SK-N-SH (cell line): ENCODE measurements around the gene NID1. TPM values are rescaled to one million over a fixed set of nuclear protein-coding genes. Genes with fewer than 3 reads are reported as not detected.
A peak's percentile ranks its signal among the peaks of the same experiment; 100 is the strongest.

Experiments
- CTCF ChIA-PET: fragments of 300-600, 350-600 bp; formaldehyde crosslinking; extraction: SDS; loops from one replicate; lab custom pipeline; 2021; lab: Yijun Ruan, JAX
- POLR2A ChIA-PET: fragments of 350-600 bp; sonication (Branson Sonifier 250); formaldehyde crosslinking; extraction: SDS; loops from one replicate; lab custom pipeline; 2020; ENCODE audit warnings: antibody characterized with exemption, inconsistent platforms; lab: Yijun Ruan, JAX
- DNase-seq: peaks from one replicate; pipeline ENCODE4 v3.0.0; 2012
- H2AFZ ChIP-seq: fragments of 200-600 bp; sonication (generic); 2 replicates; pipeline ENCODE4 v1.8.1; 2016; ENCODE audit warnings: antibody characterized with exemption, mild to moderate bottlenecking, low read depth
- H3F3A ChIP-seq: fragments of 200-600 bp; sonication (generic); replicated peaks from 2 replicates; pipeline ENCODE3; 2016; ENCODE audit warnings: antibody characterized with exemption, mild to moderate bottlenecking; ENCODE audit not compliant: insufficient read depth
- H3K27ac ChIP-seq, 2 experiments: fragments of 200-500 bp in 1 of 2; fragments of 200-600 bp in 1 of 2; sonication (Bioruptor generic) in 1 of 2; sonication (generic), shearing (Covaris generic) in 1 of 2; 2 replicates each; pipeline versions ENCODE4 v1.5.1 to v1.6.1; 2014 to 2016; ENCODE audit warnings: low read depth in 2 of 2, inconsistent platforms in 1 of 2, low read length in 1 of 2, mild to moderate bottlenecking in 1 of 2, mixed read lengths in 1 of 2
- H3K27me3 ChIP-seq: fragments of 200-600 bp; sonication (generic), shearing (Covaris generic); 2 replicates; pipeline ENCODE4 v1.6.1; 2016; ENCODE audit warnings: mixed run types; ENCODE audit not compliant: insufficient read depth
- H3K36me3 ChIP-seq, 2 experiments: fragments of 200-500 bp in 1 of 2; fragments of 200-600 bp in 1 of 2; sonication (Bioruptor generic) in 1 of 2; sonication (generic) in 1 of 2; replicated peaks in 1 of 2; 2 replicates each; pipeline versions ENCODE3 to v1.5.1; 2014 to 2016; ENCODE audit warnings: low read length in 1 of 2, mild to moderate bottlenecking in 1 of 2; ENCODE audit not compliant: insufficient read depth in 2 of 2, control insufficient read depth in 1 of 2
- H3K4me1 ChIP-seq, 2 experiments: fragments of 200-500 bp in 1 of 2; fragments of 200-600 bp in 1 of 2; sonication (Bioruptor generic) in 1 of 2; sonication (generic), shearing (Covaris generic) in 1 of 2; 2 replicates each; pipeline versions ENCODE4 v1.5.1 to v1.6.1; 2014 to 2016; ENCODE audit warnings: low read depth in 1 of 2, low read length in 1 of 2, mixed run types in 1 of 2; ENCODE audit not compliant: insufficient read depth in 2 of 2, control insufficient read depth in 1 of 2
- H3K4me2 ChIP-seq: fragments of 200-600 bp; sonication (generic), shearing (Covaris generic); 2 replicates; pipeline ENCODE4 v1.6.1; 2017; ENCODE audit warnings: mixed run types
- H3K4me3 ChIP-seq, 2 experiments: fragments of 200-500 bp in 1 of 2; fragments of 200-600 bp in 1 of 2; sonication (Bioruptor generic) in 1 of 2; sonication (generic), shearing (Covaris generic) in 1 of 2; 2 replicates each; pipeline versions ENCODE4 v1.5.1 to v1.8.1; 2014 to 2016; ENCODE audit warnings: low read depth in 2 of 2, inconsistent platforms in 1 of 2, low read length in 1 of 2, mild to moderate bottlenecking in 1 of 2, mixed read lengths in 1 of 2, moderate library complexity in 1 of 2
- H3K79me2 ChIP-seq: fragments of 200-600 bp; sonication (generic); 2 replicates; pipeline ENCODE4 v1.8.1; 2017; ENCODE audit warnings: mild to moderate bottlenecking; ENCODE audit not compliant: insufficient read depth
- H3K9ac ChIP-seq: fragments of 200-600 bp; sonication (generic); 2 replicates; pipeline ENCODE4 v1.6.1; 2017; ENCODE audit warnings: mixed run types
- H3K9me2 ChIP-seq: fragments of 200-600 bp; sonication (generic); 2 replicates; pipeline ENCODE4 v1.6.1; 2017; ENCODE audit warnings: mixed run types
- H3K9me3 ChIP-seq: fragments of 200-600 bp; sonication (generic); 2 replicates; pipeline ENCODE4 v1.6.1; 2017; ENCODE audit warnings: mixed run types, mild to moderate bottlenecking, moderate library complexity
- H4K20me1 ChIP-seq: fragments of 200-600 bp; sonication (generic); 2 replicates; pipeline ENCODE4 v1.6.1; 2017; ENCODE audit warnings: mild to moderate bottlenecking, mixed run types; ENCODE audit not compliant: insufficient read depth
- CTCF ChIP-seq: fragments of 200-600 bp; sonication (generic); IDR thresholded peaks from 2 replicates; pipeline ENCODE4 v1.6.1; 2017; ENCODE audit warnings: antibody characterized with exemption, mild to moderate bottlenecking, moderate library complexity
- EP300 ChIP-seq, 2 experiments: IDR thresholded peaks; 2 replicates each; pipeline versions ENCODE4 v1.4.0 to v1.6.1; 2012; ENCODE audit warnings: borderline replicate concordance in 1 of 2, low read depth in 1 of 2, low read length in 1 of 2
- FOSL2 ChIP-seq: IDR thresholded peaks from 2 replicates; pipeline ENCODE4 v1.4.0; 2012; ENCODE audit warnings: low read depth, mild to moderate bottlenecking, moderate library complexity, borderline replicate concordance
- MEF2A ChIP-seq: IDR thresholded peaks from 2 replicates; pipeline ENCODE4 v1.4.0; 2012; ENCODE audit warnings: low read depth, borderline replicate concordance
- MXI1 ChIP-seq: IDR thresholded peaks from 2 replicates; pipeline ENCODE4 v1.6.1; 2012; ENCODE audit warnings: mild to moderate bottlenecking, low read depth, low read length, improper control_type of control experiment
- NFIC ChIP-seq: IDR thresholded peaks from 2 replicates; pipeline ENCODE4 v1.4.0; 2012; ENCODE audit warnings: borderline replicate concordance
- NRF1 ChIP-seq: IDR thresholded peaks from 2 replicates; pipeline ENCODE4 v1.6.1; 2012; ENCODE audit warnings: low read depth, mild to moderate bottlenecking, low read length
- RCOR1 ChIP-seq: fragments of 150-350 bp; IDR thresholded peaks from 2 replicates; pipeline ENCODE4 v1.6.1; 2017; ENCODE audit warnings: antibody characterized with exemption, low read length
- SIN3A ChIP-seq: IDR thresholded peaks from 2 replicates; pipeline ENCODE4 v1.6.1; 2012; ENCODE audit warnings: low read depth, mild to moderate bottlenecking, low read length, moderate library complexity, borderline replicate concordance
- TAF1 ChIP-seq: IDR thresholded peaks from 2 replicates; pipeline ENCODE4 v1.6.1; 2012; ENCODE audit warnings: low read depth, mild to moderate bottlenecking, low read length, moderate library complexity, borderline replicate concordance
- TCF12 ChIP-seq: IDR thresholded peaks from 2 replicates; pipeline ENCODE4 v1.4.0; 2012
- TEAD4 ChIP-seq: IDR thresholded peaks from 2 replicates; pipeline ENCODE4 v1.4.0; 2012; ENCODE audit warnings: mild to moderate bottlenecking, borderline replicate concordance; ENCODE audit not compliant: insufficient read depth
- YY1 ChIP-seq: IDR thresholded peaks from 2 replicates; pipeline ENCODE4 v1.4.0; 2012; ENCODE audit warnings: low read depth, mild to moderate bottlenecking
- WGBS: methylation state at CpG from one replicate; pipeline ENCODE4 v1.1.6; 2017; ENCODE audit warnings: low lambda C conversion rate; 5-methylcytosine and 5-hydroxymethylcytosine counted together
- polyA plus RNA-seq, 3 experiments: library from polyadenylated mRNA; depleted of rRNA; stranded (reverse); fragments of >200 nt; gene quantifications; 2 replicates each; pipeline ENCODE4 v1.2.3, GENCODE V29; 2012
- TF ChIP-seq, protein P1 (sequence below): IDR thresholded peaks from 2 replicates; pipeline ENCODE4 v1.4.0; 2012; ENCODE audit warnings: low read depth
- TF ChIP-seq, protein P2 (sequence below): IDR thresholded peaks from 2 replicates; pipeline ENCODE4 v1.4.0; 2012; ENCODE audit warnings: low read depth, borderline replicate concordance
- TF ChIP-seq, protein P3 (sequence below): fragments of 150-350 bp; IDR thresholded peaks from 2 replicates; pipeline ENCODE4 v1.6.1; 2016; ENCODE audit warnings: mild to moderate bottlenecking, low read depth, low read length
- TF ChIP-seq, protein P4 (sequence below): fragments of 150-350 bp; IDR thresholded peaks from 2 replicates; pipeline ENCODE4 v1.6.1; 2017; ENCODE audit warnings: antibody characterized with exemption, low read length, low read depth, borderline replicate concordance

Gene NID1
- polyA plus RNA-seq, 1 of the 3 experiments (the other 2 are of a cell fraction), result 74.3 TPM

- 96% methylated on average over 6 of the region's 6 CpGs for WGBS
Observed at GRCh38 chr1:235998812-235999211, 66.1 kb downstream of the NID1 start.

More at GRCh38 chr1:235998812-235999211, 66.1 kb downstream of the NID1 start:
- Histone ChIP-seq H3K9me3 (no peaks in the 10 kb centered on the region), H2AFZ (peak overlapping the region; percentile 33), H3K36me3 (peaks cover 0 to 8% of the 10 kb centered on the region in 2 experiments), H3K27ac (peak overlapping the region in 1 of 2 experiments; percentile 97; a peak in 3 of 4 replicates), H3F3A (peaks cover 6% of the 10 kb centered on the region), H3K4me3 (no peak overlapping the region), H3K4me1 (peaks cover 0 to 6% of the 10 kb centered on the region in 2 experiments; a peak in 1 of 4 replicates), H4K20me1 (no peaks in the 10 kb centered on the region), H3K9ac (peak overlapping the region; percentile 53), H3K79me2 (no peaks in the 10 kb centered on the region), H3K27me3 (no peaks in the 10 kb centered on the region), H3K4me2 (peak overlapping the region; percentile 3; the same call in 1 of the 2 replicates), H3K9me2 (no peaks in the 10 kb centered on the region)
- ChIA-PET POLR2A (no interaction called here), CTCF (interaction anchor here (1.3 to 1.7 kb wide), 2 partner anchors 27 kb away, joined by 3 to 5 read pairs; no protein-coding TSS in a partner anchor)
- no peak for DNase-seq
- TF ChIP-seq, protein P1, sequence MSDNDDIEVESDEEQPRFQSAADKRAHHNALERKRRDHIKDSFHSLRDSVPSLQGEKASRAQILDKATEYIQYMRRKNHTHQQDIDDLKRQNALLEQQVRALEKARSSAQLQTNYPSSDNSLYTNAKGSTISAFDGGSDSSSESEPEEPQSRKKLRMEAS, result 0 out of 2 replicates have a peak, but pooled peaks have one; percentile 28
- TF ChIP-seq, protein P2, sequence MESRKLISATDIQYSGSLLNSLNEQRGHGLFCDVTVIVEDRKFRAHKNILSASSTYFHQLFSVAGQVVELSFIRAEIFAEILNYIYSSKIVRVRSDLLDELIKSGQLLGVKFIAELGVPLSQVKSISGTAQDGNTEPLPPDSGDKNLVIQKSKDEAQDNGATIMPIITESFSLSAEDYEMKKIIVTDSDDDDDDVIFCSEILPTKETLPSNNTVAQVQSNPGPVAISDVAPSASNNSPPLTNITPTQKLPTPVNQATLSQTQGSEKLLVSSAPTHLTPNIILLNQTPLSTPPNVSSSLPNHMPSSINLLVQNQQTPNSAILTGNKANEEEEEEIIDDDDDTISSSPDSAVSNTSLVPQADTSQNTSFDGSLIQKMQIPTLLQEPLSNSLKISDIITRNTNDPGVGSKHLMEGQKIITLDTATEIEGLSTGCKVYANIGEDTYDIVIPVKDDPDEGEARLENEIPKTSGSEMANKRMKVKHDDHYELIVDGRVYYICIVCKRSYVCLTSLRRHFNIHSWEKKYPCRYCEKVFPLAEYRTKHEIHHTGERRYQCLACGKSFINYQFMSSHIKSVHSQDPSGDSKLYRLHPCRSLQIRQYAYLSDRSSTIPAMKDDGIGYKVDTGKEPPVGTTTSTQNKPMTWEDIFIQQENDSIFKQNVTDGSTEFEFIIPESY, result no peak
- TF ChIP-seq TCF12 (peak; percentile 13; the same call in 1 of the 2 replicates), YY1 (no peak), EP300 (IDR thresholded peaks at IDR 0.05; ENCODE audit: borderline replicate concordance in 1 of 2, low read depth in 1 of 2, low read length in 1 of 2) (no peak), FOSL2 (no peak), RCOR1 (no peak), MXI1 (no peak), TAF1 (no peak), CTCF (no peak), SIN3A (no peak), NRF1 (no peak), NFIC (no peak), TEAD4 (no peak), MEF2A (no peak)
- TF ChIP-seq, protein P3, sequence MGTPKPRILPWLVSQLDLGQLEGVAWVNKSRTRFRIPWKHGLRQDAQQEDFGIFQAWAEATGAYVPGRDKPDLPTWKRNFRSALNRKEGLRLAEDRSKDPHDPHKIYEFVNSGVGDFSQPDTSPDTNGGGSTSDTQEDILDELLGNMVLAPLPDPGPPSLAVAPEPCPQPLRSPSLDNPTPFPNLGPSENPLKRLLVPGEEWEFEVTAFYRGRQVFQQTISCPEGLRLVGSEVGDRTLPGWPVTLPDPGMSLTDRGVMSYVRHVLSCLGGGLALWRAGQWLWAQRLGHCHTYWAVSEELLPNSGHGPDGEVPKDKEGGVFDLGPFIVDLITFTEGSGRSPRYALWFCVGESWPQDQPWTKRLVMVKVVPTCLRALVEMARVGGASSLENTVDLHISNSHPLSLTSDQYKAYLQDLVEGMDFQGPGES, result no peak
- TF ChIP-seq, protein P4, sequence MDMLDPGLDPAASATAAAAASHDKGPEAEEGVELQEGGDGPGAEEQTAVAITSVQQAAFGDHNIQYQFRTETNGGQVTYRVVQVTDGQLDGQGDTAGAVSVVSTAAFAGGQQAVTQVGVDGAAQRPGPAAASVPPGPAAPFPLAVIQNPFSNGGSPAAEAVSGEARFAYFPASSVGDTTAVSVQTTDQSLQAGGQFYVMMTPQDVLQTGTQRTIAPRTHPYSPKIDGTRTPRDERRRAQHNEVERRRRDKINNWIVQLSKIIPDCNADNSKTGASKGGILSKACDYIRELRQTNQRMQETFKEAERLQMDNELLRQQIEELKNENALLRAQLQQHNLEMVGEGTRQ, result no peak
